ENCODE data around the gene PPDPF.

Gene PPDPF

GRCh38 chr20:63500151-63500901 lies 20.2 kb upstream of the PPDPF start:
- Histone ChIP-seq H3K4me2 (no peak overlapping the region), H3K79me2 (ENCODE audit: insufficient read depth, low read depth) (no peaks in the 10 kb centered on the region), H3K9ac (no peak overlapping the region), H4K20me1 (ENCODE audit: insufficient read depth) (no peaks in the 10 kb centered on the region), H3K4me1 (ENCODE audit: low read depth, poor library complexity, severe bottlenecking) (peaks cover 3% of the 10 kb centered on the region), H2AFZ (ENCODE audit: low read depth) (no peak overlapping the region), H3K36me3 (ENCODE audit: insufficient read depth) (no peaks in the 10 kb centered on the region), H3K4me3 (IDR thresholded peaks at IDR 0.05; ENCODE audit: insufficient read depth, low read depth, low read length) (no peak overlapping the region), H3K27ac (no peak overlapping the region), H3K27me3 (ENCODE audit: insufficient read depth, low read depth) (peaks cover 82% of the 10 kb centered on the region)
- TF ChIP-seq, protein P1, sequence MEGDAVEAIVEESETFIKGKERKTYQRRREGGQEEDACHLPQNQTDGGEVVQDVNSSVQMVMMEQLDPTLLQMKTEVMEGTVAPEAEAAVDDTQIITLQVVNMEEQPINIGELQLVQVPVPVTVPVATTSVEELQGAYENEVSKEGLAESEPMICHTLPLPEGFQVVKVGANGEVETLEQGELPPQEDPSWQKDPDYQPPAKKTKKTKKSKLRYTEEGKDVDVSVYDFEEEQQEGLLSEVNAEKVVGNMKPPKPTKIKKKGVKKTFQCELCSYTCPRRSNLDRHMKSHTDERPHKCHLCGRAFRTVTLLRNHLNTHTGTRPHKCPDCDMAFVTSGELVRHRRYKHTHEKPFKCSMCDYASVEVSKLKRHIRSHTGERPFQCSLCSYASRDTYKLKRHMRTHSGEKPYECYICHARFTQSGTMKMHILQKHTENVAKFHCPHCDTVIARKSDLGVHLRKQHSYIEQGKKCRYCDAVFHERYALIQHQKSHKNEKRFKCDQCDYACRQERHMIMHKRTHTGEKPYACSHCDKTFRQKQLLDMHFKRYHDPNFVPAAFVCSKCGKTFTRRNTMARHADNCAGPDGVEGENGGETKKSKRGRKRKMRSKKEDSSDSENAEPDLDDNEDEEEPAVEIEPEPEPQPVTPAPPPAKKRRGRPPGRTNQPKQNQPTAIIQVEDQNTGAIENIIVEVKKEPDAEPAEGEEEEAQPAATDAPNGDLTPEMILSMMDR (conservative IDR thresholded peaks at IDR 0.05; ENCODE audit: low read depth, low read length): no peak

DNA sequence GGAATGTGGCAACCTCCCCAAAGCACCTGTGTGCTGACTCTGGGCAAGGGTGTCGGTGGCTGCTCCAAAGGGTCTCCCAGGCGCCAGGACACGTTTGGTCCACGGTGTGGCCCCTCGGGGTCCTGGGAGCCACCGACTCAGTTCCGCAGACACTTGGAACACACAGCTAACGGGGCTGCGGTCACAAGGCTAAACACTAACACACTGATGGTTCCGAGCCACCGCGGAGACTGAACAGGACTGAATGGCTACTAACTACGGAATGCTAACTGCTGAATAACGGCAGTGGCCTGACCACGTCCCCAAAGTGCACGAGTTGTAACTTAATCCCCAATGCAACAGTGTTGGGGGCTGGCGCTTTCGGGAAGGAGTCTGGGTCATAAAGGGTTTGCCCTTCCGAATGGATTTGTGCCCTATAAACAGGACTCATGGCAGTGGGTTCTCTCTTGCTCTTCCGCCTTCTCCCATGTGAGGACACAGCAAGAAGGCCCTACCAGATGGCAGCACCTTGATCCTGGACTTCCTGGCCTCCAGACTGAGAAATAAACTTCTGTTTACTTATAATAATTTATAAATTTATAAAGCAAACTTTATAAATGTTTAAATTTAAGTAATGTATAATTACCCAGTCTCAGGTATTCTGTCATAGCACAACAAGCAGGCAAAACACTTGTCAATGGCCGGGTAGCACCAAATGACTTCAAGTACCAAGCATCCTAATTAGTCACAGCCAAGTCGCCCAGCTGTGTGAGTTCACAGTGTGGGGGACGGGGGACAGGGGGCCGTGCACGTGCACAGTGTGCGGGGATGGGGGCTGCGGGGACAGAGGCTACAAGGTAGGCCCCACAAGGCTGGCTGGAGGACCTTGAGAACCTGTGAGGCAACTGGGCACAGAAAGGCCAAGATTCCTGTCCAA lies 19.4 kb upstream of the PPDPF start:
- Histone ChIP-seq H3K4me2 (0 out of 2 replicates have a peak overlapping the region, but pooled peaks have one; percentile 21), H4K20me1 (ENCODE audit: insufficient read depth) (no peaks in the 10 kb centered on the region), H3K27me3 (ENCODE audit: insufficient read depth, low read depth) (peaks cover 82% of the 10 kb centered on the region), H3K4me1 (ENCODE audit: low read depth, poor library complexity, severe bottlenecking) (peaks cover 3% of the 10 kb centered on the region), H3K9ac (no peak overlapping the region), H2AFZ (ENCODE audit: low read depth) (no peak overlapping the region), H3K36me3 (ENCODE audit: insufficient read depth) (no peaks in the 10 kb centered on the region), H3K27ac (no peak overlapping the region), H3K4me3 (IDR thresholded peaks at IDR 0.05; ENCODE audit: insufficient read depth, low read depth, low read length) (no peak overlapping the region), H3K79me2 (ENCODE audit: insufficient read depth, low read depth) (no peaks in the 10 kb centered on the region)
- TF ChIP-seq, protein P1 (conservative IDR thresholded peaks at IDR 0.05; ENCODE audit: low read depth, low read length): no peak

DNA sequence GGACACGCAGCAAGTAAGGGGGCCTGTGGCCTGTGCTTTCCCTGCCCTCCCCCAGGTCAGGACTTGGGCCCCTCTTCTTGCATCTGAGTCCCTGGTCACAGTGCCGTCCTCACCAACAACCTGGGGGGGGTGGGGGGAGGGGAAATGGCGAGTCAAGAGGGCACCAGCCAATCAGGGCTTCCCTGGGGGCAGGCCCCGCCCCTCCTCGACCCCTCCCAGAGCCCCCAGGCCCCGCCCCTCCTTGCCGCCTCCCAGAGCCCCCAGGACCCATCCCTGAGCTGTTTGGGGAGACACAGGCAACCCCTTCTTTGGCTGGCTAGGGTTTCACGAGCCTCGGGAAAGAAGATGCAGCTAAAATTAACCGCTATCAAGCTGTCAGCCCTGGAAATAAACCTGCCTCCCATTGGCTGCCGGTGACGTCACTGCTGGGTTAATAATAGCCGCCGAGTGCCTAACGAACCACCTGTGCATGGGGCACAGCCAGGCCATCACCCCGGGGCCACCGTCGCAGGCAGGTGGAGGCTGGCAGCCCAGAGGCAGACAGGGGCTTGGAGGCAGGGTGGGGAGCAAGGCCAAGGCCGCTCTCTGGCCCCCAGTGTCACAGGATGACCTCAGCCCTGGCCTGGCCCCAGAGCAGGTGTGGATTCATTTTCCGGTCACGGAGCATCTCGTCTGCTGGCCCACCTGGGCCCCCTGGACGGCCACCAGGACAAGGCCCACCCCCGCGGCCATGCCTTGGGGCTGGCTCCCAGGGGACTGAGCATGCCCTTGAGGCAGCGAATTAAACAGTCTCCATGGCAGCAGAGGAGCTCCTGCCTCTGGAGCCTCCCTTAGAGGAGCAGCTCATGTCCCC lies 18.5 kb upstream of the PPDPF start:
- Histone ChIP-seq H3K9ac (no peak overlapping the region), H3K36me3 (ENCODE audit: insufficient read depth) (no peaks in the 10 kb centered on the region), H3K4me1 (ENCODE audit: low read depth, poor library complexity, severe bottlenecking) (peaks cover 3% of the 10 kb centered on the region), H3K27ac (no peak overlapping the region), H3K4me2 (peak overlapping the region; percentile 21; the same call in 1 of the 2 replicates), H4K20me1 (ENCODE audit: insufficient read depth) (no peaks in the 10 kb centered on the region), H3K27me3 (ENCODE audit: insufficient read depth, low read depth) (peaks cover 82% of the 10 kb centered on the region), H2AFZ (ENCODE audit: low read depth) (no peak overlapping the region), H3K79me2 (ENCODE audit: insufficient read depth, low read depth) (no peaks in the 10 kb centered on the region), H3K4me3 (IDR thresholded peaks at IDR 0.05; ENCODE audit: insufficient read depth, low read depth, low read length) (no peak overlapping the region)
- TF ChIP-seq, protein P1 (conservative IDR thresholded peaks at IDR 0.05; ENCODE audit: low read depth, low read length): no peak

- Histone ChIP-seq H3K79me2 (ENCODE audit: insufficient read depth, low read depth) (no peaks in the 10 kb centered on the region), H2AFZ (ENCODE audit: low read depth) (no peak overlapping the region), H4K20me1 (ENCODE audit: insufficient read depth) (no peaks in the 10 kb centered on the region), H3K9ac (no peak overlapping the region), H3K4me3 (IDR thresholded peaks at IDR 0.05; ENCODE audit: insufficient read depth, low read depth, low read length) (no peak overlapping the region), H3K27me3 (ENCODE audit: insufficient read depth, low read depth) (peaks cover 82% of the 10 kb centered on the region), H3K27ac (no peak overlapping the region), H3K36me3 (ENCODE audit: insufficient read depth) (no peaks in the 10 kb centered on the region), H3K4me1 (ENCODE audit: low read depth, poor library complexity, severe bottlenecking) (peaks cover 3% of the 10 kb centered on the region), H3K4me2 (no peak overlapping the region)
- TF ChIP-seq, protein P1 (conservative IDR thresholded peaks at IDR 0.05; ENCODE audit: low read depth, low read length): no peak
These were observed 17.8 kb upstream of the PPDPF start for GRCh38 chr20:63502671-63503172.
